Measurements from ENCODE around the gene ANKRD66.

The ANKRD66 gene

GRCh38 chr6:46781478-46782378 is 35.0 kb downstream of the ANKRD66 start:
- Histone ChIP-seq H3K4me1 (ENCODE audit: control insufficient read depth, insufficient read depth, low read length) (no peaks in the 10 kb centered on the region), H3K4me3 (ENCODE audit: low read length) (no peak overlapping the region)

GRCh38 chr6:46784535-46784934 is 37.8 kb downstream of the ANKRD66 start:
- Histone ChIP-seq H3K27ac (ENCODE audit: low read depth, low read length) (no peak overlapping the region), H3K4me1 (ENCODE audit: control insufficient read depth, insufficient read depth, low read length) (no peaks in the 10 kb centered on the region), H3K9ac (ENCODE audit: low read length) (no peak overlapping the region)

More at GRCh38 chr6:46781478-46782378, 35.0 kb downstream of the ANKRD66 start:
- no peaks in the 10 kb centered on the region for H3K36me3 ChIP-seq (ENCODE audit: control insufficient read depth, insufficient read depth, low read length)
- H3K27me3 ChIP-seq (ENCODE audit: control insufficient read depth, insufficient read depth, low read length), result no peaks in the 10 kb centered on the region
- H3K9ac ChIP-seq (ENCODE audit: low read length), result no peak overlapping the region
- no peak overlapping the region for H3K27ac ChIP-seq (ENCODE audit: low read depth, low read length)

GRCh38 chr6:46787871-46788540 is 41.3 kb downstream of the ANKRD66 start:
- Histone ChIP-seq H3K27ac (ENCODE audit: low read depth, low read length) (no peak overlapping the region), H3K27me3 (ENCODE audit: control insufficient read depth, insufficient read depth, low read length) (no peaks in the 10 kb centered on the region), H3K4me1 (ENCODE audit: control insufficient read depth, insufficient read depth, low read length) (no peaks in the 10 kb centered on the region), H3K9ac (ENCODE audit: low read length) (no peak overlapping the region), H3K4me3 (ENCODE audit: low read length) (no peak overlapping the region), H3K36me3 (ENCODE audit: control insufficient read depth, insufficient read depth, low read length) (no peaks in the 10 kb centered on the region)

More at GRCh38 chr6:46784535-46784934, 37.8 kb downstream of the ANKRD66 start:
- no peaks in the 10 kb centered on the region for H3K27me3 ChIP-seq (ENCODE audit: control insufficient read depth, insufficient read depth, low read length)
- H3K4me3 ChIP-seq (ENCODE audit: low read length), result no peak overlapping the region
- H3K36me3 ChIP-seq (ENCODE audit: control insufficient read depth, insufficient read depth, low read length), result no peaks in the 10 kb centered on the region

- Histone ChIP-seq H3K27ac (ENCODE audit: low read depth, low read length) (no peak overlapping the region), H3K36me3 (ENCODE audit: control insufficient read depth, insufficient read depth, low read length) (no peaks in the 10 kb centered on the region), H3K9ac (ENCODE audit: low read length) (no peak overlapping the region), H3K27me3 (ENCODE audit: control insufficient read depth, insufficient read depth, low read length) (no peaks in the 10 kb centered on the region), H3K4me3 (ENCODE audit: low read length) (no peak overlapping the region), H3K4me1 (ENCODE audit: control insufficient read depth, insufficient read depth, low read length) (no peaks in the 10 kb centered on the region)
These were observed 42.1 kb downstream of the ANKRD66 start for GRCh38 chr6:46788791-46789190.

- H3K4me3 ChIP-seq (ENCODE audit: low read length), result no peak overlapping the region
- no peaks in the 10 kb centered on the region for H3K27me3 ChIP-seq (ENCODE audit: control insufficient read depth, insufficient read depth, low read length)
These were observed 43.0 kb downstream of the ANKRD66 start for GRCh38 chr6:46789434-46790354.

GRCh38 chr6:46790355-46790874 is 43.7 kb downstream of the ANKRD66 start:
- Histone ChIP-seq H3K4me3 (ENCODE audit: low read length) (no peak overlapping the region), H3K4me1 (ENCODE audit: control insufficient read depth, insufficient read depth, low read length) (no peaks in the 10 kb centered on the region), H3K36me3 (ENCODE audit: control insufficient read depth, insufficient read depth, low read length) (no peaks in the 10 kb centered on the region), H3K27ac (ENCODE audit: low read depth, low read length) (no peak overlapping the region), H3K9ac (ENCODE audit: low read length) (no peak overlapping the region), H3K27me3 (ENCODE audit: control insufficient read depth, insufficient read depth, low read length) (no peaks in the 10 kb centered on the region)

More at GRCh38 chr6:46789434-46790354, 43.0 kb downstream of the ANKRD66 start:
- Histone ChIP-seq H3K27ac (ENCODE audit: low read depth, low read length) (no peak overlapping the region), H3K36me3 (ENCODE audit: control insufficient read depth, insufficient read depth, low read length) (no peaks in the 10 kb centered on the region), H3K9ac (ENCODE audit: low read length) (no peak overlapping the region), H3K4me1 (ENCODE audit: control insufficient read depth, insufficient read depth, low read length) (no peaks in the 10 kb centered on the region)

- no peak overlapping the region for H3K9ac ChIP-seq (ENCODE audit: low read length)
- no peak overlapping the region for H3K4me3 ChIP-seq (ENCODE audit: low read length)
- H3K36me3 ChIP-seq (ENCODE audit: control insufficient read depth, insufficient read depth, low read length), result no peaks in the 10 kb centered on the region
- H3K4me1 ChIP-seq (ENCODE audit: control insufficient read depth, insufficient read depth, low read length), result no peaks in the 10 kb centered on the region
- no peak overlapping the region for H3K27ac ChIP-seq (ENCODE audit: low read depth, low read length)
- no peaks in the 10 kb centered on the region for H3K27me3 ChIP-seq (ENCODE audit: control insufficient read depth, insufficient read depth, low read length)
These were observed 45.9 kb downstream of the ANKRD66 start for GRCh38 chr6:46792635-46793034.

- Histone ChIP-seq H3K4me1 (ENCODE audit: control insufficient read depth, insufficient read depth, low read length) (no peaks in the 10 kb centered on the region), H3K4me3 (ENCODE audit: low read length) (no peak within 1 kb of the TSS), H3K36me3 (ENCODE audit: control insufficient read depth, insufficient read depth, low read length) (no peaks in the 10 kb centered on the region), H3K9ac (ENCODE audit: low read length) (no peak within 1 kb of the TSS), H3K27me3 (ENCODE audit: control insufficient read depth, insufficient read depth, low read length) (no peaks in the 10 kb centered on the region), H3K27ac (ENCODE audit: low read depth, low read length) (no peak within 1 kb of the TSS)
These were observed 46.4 kb downstream of the ANKRD66 start, which contains the start of gene MEP1A for GRCh38 chr6:46793138-46793537. TSS of gene MEP1A (plus strand) at chr6:46793389. CDS start at chr6:46793399, 10 bp downstream.

- no peaks in the 10 kb centered on the region for H3K36me3 ChIP-seq (ENCODE audit: control insufficient read depth, insufficient read depth, low read length)
- no peak overlapping the region for H3K27ac ChIP-seq (ENCODE audit: low read depth, low read length)
- H3K9ac ChIP-seq (ENCODE audit: low read length), result no peak overlapping the region
- H3K4me1 ChIP-seq (ENCODE audit: control insufficient read depth, insufficient read depth, low read length), result no peaks in the 10 kb centered on the region
- H3K4me3 ChIP-seq (ENCODE audit: low read length), result no peak overlapping the region
- H3K27me3 ChIP-seq (ENCODE audit: control insufficient read depth, insufficient read depth, low read length), result no peaks in the 10 kb centered on the region
These were observed 47.3 kb downstream of the ANKRD66 start for GRCh38 chr6:46794068-46794467.

- no peaks in the 10 kb centered on the region for H3K36me3 ChIP-seq (ENCODE audit: control insufficient read depth, insufficient read depth, low read length)
- no peak overlapping the region for H3K27ac ChIP-seq (ENCODE audit: low read depth, low read length)
- H3K9ac ChIP-seq (ENCODE audit: low read length), result no peak overlapping the region
- H3K4me1 ChIP-seq (ENCODE audit: control insufficient read depth, insufficient read depth, low read length), result no peaks in the 10 kb centered on the region
- no peaks in the 10 kb centered on the region for H3K27me3 ChIP-seq (ENCODE audit: control insufficient read depth, insufficient read depth, low read length)
- H3K4me3 ChIP-seq (ENCODE audit: low read length), result no peak overlapping the region
These were observed 49.1 kb downstream of the ANKRD66 start for GRCh38 chr6:46795816-46796215.

- Histone ChIP-seq H3K27me3 (ENCODE audit: control insufficient read depth, insufficient read depth, low read length) (no peaks in the 10 kb centered on the region), H3K36me3 (ENCODE audit: control insufficient read depth, insufficient read depth, low read length) (no peaks in the 10 kb centered on the region), H3K9ac (ENCODE audit: low read length) (no peak overlapping the region), H3K4me1 (ENCODE audit: control insufficient read depth, insufficient read depth, low read length) (no peaks in the 10 kb centered on the region), H3K27ac (ENCODE audit: low read depth, low read length) (no peak overlapping the region), H3K4me3 (ENCODE audit: low read length) (no peak overlapping the region)
These were observed 50.3 kb downstream of the ANKRD66 start for GRCh38 chr6:46796848-46797580.

All from rectal smooth muscle tissue (tissue), 1 donor.